Measurements from ENCODE around the gene EPB41.

DNA sequence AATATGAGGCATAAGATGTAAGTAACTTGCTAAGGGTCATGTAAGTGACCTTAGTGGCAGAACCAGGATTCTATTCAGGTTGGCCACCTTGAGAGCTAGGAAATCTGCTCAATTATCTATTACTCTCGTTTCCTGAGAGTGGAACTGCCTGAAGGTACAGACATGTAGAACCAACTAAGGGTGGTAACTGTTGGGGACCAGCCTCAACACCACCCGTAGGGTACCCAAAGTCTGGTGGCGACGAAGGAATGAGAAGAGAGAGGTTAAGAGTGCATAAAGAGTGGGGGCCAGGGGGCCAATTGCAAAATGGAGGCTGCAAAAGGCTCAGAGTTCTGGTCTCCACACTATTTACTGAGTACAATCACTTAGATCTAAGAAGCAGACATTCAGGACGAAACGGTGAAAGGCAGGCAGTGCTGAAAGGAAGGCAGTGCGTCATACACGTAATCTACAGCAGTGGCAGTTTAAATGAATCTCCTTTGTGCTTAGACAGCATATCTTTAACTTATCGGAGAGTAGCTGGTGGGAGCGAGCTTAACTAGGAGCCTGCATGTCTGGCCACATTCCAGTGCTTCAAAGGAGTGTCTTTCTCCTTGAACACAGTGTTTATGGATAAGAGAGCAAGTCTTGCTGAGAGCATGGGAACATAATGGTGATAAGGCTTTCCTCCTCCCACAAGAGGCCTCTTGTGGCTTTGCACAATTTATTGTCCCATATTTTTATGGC lies 242.3 kb downstream of the EPB41 start:
- TF ChIP-seq FOXA1 (IDR thresholded peaks at IDR 0.05) (no peak), BHLHE40 (IDR thresholded peaks at IDR 0.05; ENCODE audit: borderline replicate concordance) (no peak), ARNT (IDR thresholded peaks at IDR 0.05) (no peak), FOXK2 (IDR thresholded peaks at IDR 0.05) (no peak), ZNF384 (IDR thresholded peaks at IDR 0.05) (no peak), TARDBP (IDR thresholded peaks at IDR 0.05) (no peak)
